Measurements from ENCODE around the gene DNM3.

Gene DNM3

GRCh38 chr1:172448995-172449584, 607.8 kb downstream of the DNM3 start:
- DNase-seq = peak; percentile 41

- DNase-seq = peak; percentile 52
Measured at GRCh38 chr1:172449585-172450523, 608.6 kb downstream of the DNM3 start.

GRCh38 chr1:172450524-172450885, 609.2 kb downstream of the DNM3 start:
- DNase-seq = no peak

GRCh38 chr1:172451002-172451443, 609.7 kb downstream of the DNM3 start:
- DNase-seq = no peak

DNA sequence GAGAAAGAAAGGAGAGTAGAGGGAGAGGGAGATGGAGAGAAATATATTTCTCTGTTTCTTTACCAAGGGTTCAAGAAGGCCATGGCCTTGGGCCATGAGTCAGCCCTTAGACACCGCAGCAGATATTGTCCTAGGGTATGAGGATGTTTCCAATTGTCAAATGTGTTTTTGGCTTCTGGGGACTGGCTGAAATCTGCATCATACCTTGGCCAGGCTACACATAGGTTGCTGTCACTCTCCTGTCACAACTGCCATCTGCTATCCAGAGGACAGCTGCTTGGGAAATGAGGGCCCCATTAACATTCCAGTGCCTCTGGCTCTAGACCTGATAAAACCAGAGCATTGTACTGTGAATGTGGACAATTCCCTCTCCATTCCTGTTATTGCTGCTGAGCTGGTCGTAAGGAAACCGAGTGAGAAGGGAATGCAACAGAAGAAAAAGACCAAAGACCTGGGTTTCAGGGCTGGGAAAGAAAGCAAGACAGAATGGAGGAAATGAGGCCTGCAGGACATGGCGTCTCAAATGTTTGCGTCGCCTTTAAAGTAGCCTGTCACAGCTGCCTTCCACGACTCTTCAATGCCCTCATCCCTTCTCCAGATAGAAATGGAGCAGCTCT, 611.3 kb downstream of the DNM3 start:
- DNase-seq = no peak

- DNase-seq = no peak
Measured at GRCh38 chr1:172453153-172453545, 611.9 kb downstream of the DNM3 start.

DNA sequence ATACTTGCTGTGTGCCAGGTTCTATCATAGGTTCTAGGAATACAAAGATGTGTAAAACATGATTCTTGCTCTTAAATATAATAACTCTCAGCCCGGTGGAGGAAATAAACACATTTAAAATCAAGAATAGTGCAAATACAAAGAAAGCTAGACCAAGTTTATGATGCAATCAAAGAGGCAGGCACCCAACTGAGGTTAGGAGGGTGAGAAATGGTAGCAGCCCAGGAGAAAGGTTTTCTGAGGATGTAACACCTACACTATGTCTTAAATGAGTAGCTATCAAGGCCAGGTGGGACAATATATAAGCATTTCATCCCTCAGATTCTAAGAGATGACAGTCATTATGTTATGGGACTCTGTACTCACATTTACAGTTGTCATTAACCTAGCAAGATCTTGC, 612.3 kb downstream of the DNM3 start:
- DNase-seq = no peak

- DNase-seq = no peak
Measured at GRCh38 chr1:172455451-172455850, 614.2 kb downstream of the DNM3 start.

GRCh38 chr1:172456344-172456769, 615.1 kb downstream of the DNM3 start:
- no peak for DNase-seq

DNA sequence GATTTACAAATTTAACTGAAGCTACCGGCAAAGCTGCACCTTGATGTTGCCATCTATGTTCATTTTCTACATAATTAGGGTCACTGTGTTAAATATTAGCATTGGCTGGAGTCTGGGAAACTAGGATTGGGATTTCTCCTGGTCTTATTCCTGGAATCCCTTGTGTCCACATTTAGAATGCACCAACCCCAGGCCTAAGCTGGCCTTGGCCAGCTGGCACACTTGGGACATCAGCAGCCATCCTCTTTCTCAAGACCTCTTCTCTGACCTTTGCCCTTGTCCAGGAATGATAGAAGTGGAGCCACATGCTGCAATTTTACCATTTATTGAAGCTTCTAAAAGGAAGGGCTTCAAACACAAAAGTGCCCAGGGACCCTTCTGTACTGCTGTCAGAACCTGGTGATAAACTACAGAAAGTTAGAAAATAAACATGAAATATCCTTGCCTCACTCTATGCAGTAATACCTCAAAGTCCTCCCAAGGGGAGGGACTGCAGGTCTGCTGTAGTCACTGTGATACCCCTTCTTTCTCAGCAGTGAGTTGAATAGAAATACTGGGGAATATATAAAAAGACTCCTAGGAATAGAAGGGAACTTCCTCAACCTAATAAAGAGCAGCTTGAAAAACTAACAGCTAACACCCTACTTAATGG, 616.3 kb downstream of the DNM3 start:
- no peak for DNase-seq

DNA sequence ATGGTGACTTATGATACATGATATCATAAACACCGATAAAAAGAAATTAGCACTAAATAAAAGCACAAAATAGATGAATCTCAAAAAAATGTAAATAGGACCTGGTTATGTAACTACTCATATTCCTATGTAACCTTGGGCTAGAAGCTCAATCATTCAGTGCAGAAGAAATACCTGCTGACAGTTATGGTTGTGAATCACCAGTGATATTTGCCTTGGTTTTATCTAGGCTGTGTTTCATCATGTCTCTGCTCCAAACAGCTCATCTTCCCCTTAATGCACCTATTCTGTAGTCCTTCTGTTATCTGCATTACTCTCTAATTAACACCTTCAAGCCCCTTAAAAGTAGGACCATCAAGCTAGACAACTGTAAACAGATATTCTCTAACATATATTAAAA, 618.9 kb downstream of the DNM3 start:
- no peak for DNase-seq

DNA sequence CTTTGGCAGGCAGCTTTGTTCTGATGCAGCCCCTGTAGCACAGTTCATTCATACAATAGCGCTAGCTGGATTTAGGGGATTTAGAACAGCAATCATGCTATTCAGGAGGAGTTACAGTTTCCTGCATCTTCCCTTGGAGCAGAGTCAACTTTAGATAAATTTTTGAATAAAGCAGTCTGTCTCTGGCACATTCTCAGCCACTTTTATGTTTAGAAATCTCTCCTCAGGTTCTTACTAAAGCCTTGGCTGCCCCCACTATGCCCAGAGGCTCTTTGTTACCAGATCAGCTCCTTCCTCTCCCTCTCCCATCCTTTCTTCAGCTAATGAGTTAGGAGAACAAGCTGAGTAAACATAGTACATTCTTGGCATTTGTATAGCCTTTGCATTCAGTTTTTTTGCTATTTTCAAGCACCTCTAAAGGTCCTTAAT, 619.6 kb downstream of the DNM3 start:
- DNase-seq = no peak

Data from GF-D8 (cell line).